ENCODE results near the gene CCT3. TPM values are rescaled to one million over a fixed set of nuclear protein-coding genes. Genes with fewer than 3 reads are reported as not detected.

Gene CCT3
- polyA plus RNA-seq, 1 of the 3 experiments (the other 2 are of a cell fraction): 295 TPM

GRCh38 chr1:156337052-156337887 is 822 bp downstream of the CCT3 start:
- TF ChIP-seq TAF1 (IDR thresholded peaks at IDR 0.05; ENCODE audit: borderline replicate concordance, low read depth, low read length) (no peak), EP300 (IDR thresholded peaks at IDR 0.05; ENCODE audit: borderline replicate concordance in 1 of 2, low read depth in 1 of 2, low read length in 1 of 2) (no peak), FOXM1 (IDR thresholded peaks at IDR 0.05; ENCODE audit: low read depth) (no peak), GATA2 (CRISPR knock-in tag; IDR thresholded peaks at IDR 0.05) (no peak), RCOR1 (IDR thresholded peaks at IDR 0.05; ENCODE audit: low read length) (no peak), NFIC (IDR thresholded peaks at IDR 0.05; ENCODE audit: borderline replicate concordance) (no peak), MEF2A (IDR thresholded peaks at IDR 0.05; ENCODE audit: borderline replicate concordance, low read depth) (no peak), REST (IDR thresholded peaks at IDR 0.05; ENCODE audit: low read depth, low read length) (no peak), MXI1 (IDR thresholded peaks at IDR 0.05; ENCODE audit: low read depth, low read length) (no peak), FOSL2 (IDR thresholded peaks at IDR 0.05; ENCODE audit: borderline replicate concordance, low read depth) (no peak), GABPA (IDR thresholded peaks at IDR 0.05; ENCODE audit: low read depth) (no peak)
- TF ChIP-seq, protein P1, sequence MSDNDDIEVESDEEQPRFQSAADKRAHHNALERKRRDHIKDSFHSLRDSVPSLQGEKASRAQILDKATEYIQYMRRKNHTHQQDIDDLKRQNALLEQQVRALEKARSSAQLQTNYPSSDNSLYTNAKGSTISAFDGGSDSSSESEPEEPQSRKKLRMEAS (IDR thresholded peaks at IDR 0.05; ENCODE audit: low read depth): no peak
- CTCF ChIA-PET: interaction anchor here (0.6 to 1.4 kb wide), 11 partner anchors 12 to 275 kb away, joined by 3 to 7 read pairs (median 4); partner anchors contain the start of gene SMG5
- 22% methylated on average over 34 of the region's 34 CpGs for WGBS (ENCODE audit: low lambda C conversion rate)
- POLR2A ChIA-PET: interaction anchor here (0.5 to 1.3 kb wide), 2 partner anchors 82 to 124 kb away, joined by 3 to 4 read pairs; partner anchors contain the start of gene PMF1
- H3K27me3 ChIP-seq (ENCODE audit: insufficient read depth): no peaks in the 10 kb centered on the region
- H4K20me1 ChIP-seq (ENCODE audit: insufficient read depth): peaks cover 18% of the 10 kb centered on the region
- H3K4me2 ChIP-seq: peak overlapping the region; percentile 73
- peaks cover 35 to 37% of the 10 kb centered on the region in 2 experiments for H3K36me3 ChIP-seq (replicated peaks in 1 of 2; ENCODE audit: control insufficient read depth in 1 of 2, insufficient read depth in 2 of 2, low read length in 1 of 2)
- peak overlapping the region; percentile 67 to 84 for H3K27ac ChIP-seq (ENCODE audit: low read depth in 2 of 2, low read length in 1 of 2)
- H3K9ac ChIP-seq: peak overlapping the region; percentile 75
- DNase-seq: no peak
- no peaks in the 10 kb centered on the region for H3F3A ChIP-seq (replicated peaks; ENCODE audit: insufficient read depth)
- H3K4me1 ChIP-seq (ENCODE audit: control insufficient read depth in 1 of 2, insufficient read depth in 2 of 2, low read depth in 1 of 2, low read length in 1 of 2): peaks cover 9 to 12% of the 10 kb centered on the region in 2 experiments; a peak in 3 of 4 replicates
- peaks cover 50% of the 10 kb centered on the region for H3K79me2 ChIP-seq (ENCODE audit: insufficient read depth)
- peak overlapping the region; percentile 64 for H2AFZ ChIP-seq (ENCODE audit: low read depth)
- no peaks in the 10 kb centered on the region for H3K9me3 ChIP-seq
- H3K4me3 ChIP-seq (ENCODE audit: low read depth in 2 of 2, low read length in 1 of 2): peak overlapping the region; percentile 63 to 78
- no peaks in the 10 kb centered on the region for H3K9me2 ChIP-seq
